GM18517 (cell line): ENCODE measurements around the gene C2orf81.

Experiments
- ATAC-seq: cut with Tn5 transposase; IDR thresholded peaks from one replicate; pipeline ENCODE4 v1.9.1; 2021; ENCODE audit warnings: mild to moderate bottlenecking, moderate library complexity; ENCODE audit not compliant: unreplicated experiment

The C2orf81 gene

GRCh38 chr2:74391580-74392448 lies 29.6 kb downstream of the C2orf81 start:
- peak; percentile 69 for ATAC-seq

- peak; percentile 19 for ATAC-seq
Measured at GRCh38 chr2:74391209-74391579, 30.2 kb downstream of the C2orf81 start.

GRCh38 chr2:74390606-74391005 lies 30.8 kb downstream of the C2orf81 start:
- ATAC-seq = no peak

GRCh38 chr2:74387346-74387745 lies 34.1 kb downstream of the C2orf81 start:
- ATAC-seq = no peak

GRCh38 chr2:74385396-74385795 lies 36.0 kb downstream of the C2orf81 start:
- no peak for ATAC-seq

GRCh38 chr2:74384051-74384450 lies 37.4 kb downstream of the C2orf81 start:
- no peak for ATAC-seq

GRCh38 chr2:74383254-74383653 lies 38.2 kb downstream of the C2orf81 start:
- no peak for ATAC-seq

- no peak for ATAC-seq
Measured at GRCh38 chr2:74381751-74382150, 39.7 kb downstream of the C2orf81 start.

- no peak for ATAC-seq
Measured at GRCh38 chr2:74379851-74380789, 41.3 kb downstream of the C2orf81 start, which contains the start of gene DCTN1. TSS of gene DCTN1 (minus strand) at chr2:74380311. CDS start at chr2:74380037, 274 bp downstream.

GRCh38 chr2:74378007-74378406 lies 43.4 kb downstream of the C2orf81 start:
- no peak for ATAC-seq

- no peak for ATAC-seq
Measured at GRCh38 chr2:74375838-74376237, 45.6 kb downstream of the C2orf81 start.

GRCh38 chr2:74374509-74375205 lies 46.8 kb downstream of the C2orf81 start:
- no peak for ATAC-seq

- ATAC-seq = no peak
Measured at GRCh38 chr2:74373985-74374384, 47.4 kb downstream of the C2orf81 start.

GRCh38 chr2:74373221-74373676 lies 48.2 kb downstream of the C2orf81 start:
- ATAC-seq = no peak

- ATAC-seq = no peak
Measured at GRCh38 chr2:74372674-74373073, 48.7 kb downstream of the C2orf81 start.

GRCh38 chr2:74371421-74371820 lies 50.0 kb downstream of the C2orf81 start:
- ATAC-seq = no peak

GRCh38 chr2:74369976-74370375 lies 51.4 kb downstream of the C2orf81 start:
- no peak for ATAC-seq

- no peak for ATAC-seq
Measured at GRCh38 chr2:74368499-74368898, 52.9 kb downstream of the C2orf81 start.

- ATAC-seq = no peak
Measured at GRCh38 chr2:74367789-74368188, 53.6 kb downstream of the C2orf81 start.

GRCh38 chr2:74366036-74366435 lies 55.4 kb downstream of the C2orf81 start:
- ATAC-seq = no peak
